ENCODE results near the gene ZNF750. TPM values are rescaled to one million over a fixed set of nuclear protein-coding genes. Genes with fewer than 3 reads are reported as not detected.
A peak's percentile ranks its signal among the peaks of the same experiment; 100 is the strongest.

ZNF750 gene
- total and polyA plus RNA-seq, 10 donors: 0.05 to 0.16 (median 0.13) TPM; not detected in 5

- H3K4me1 ChIP-seq: peaks cover 3 to 91% (median 55%) of the 10 kb centered on the region in 6 donors
- WGBS, 5 donors: 86 to 89% (median 87%) methylated on average over 37 to 41 of the region's 41 CpGs
Measured at GRCh38 chr17:82871776-82872561, 32.1 kb upstream of the ZNF750 start.

GRCh38 chr17:82871056-82871775, 31.4 kb upstream of the ZNF750 start:
- intact Hi-C loops (cut with DNase I; ENCODE audit: low total_unique reads): no loop called here

More at GRCh38 chr17:82871776-82872561, 32.1 kb upstream of the ZNF750 start:
- peaks cover 0 to 58% (median 23%) of the 10 kb centered on the region in 6 donors for H3K36me3 ChIP-seq
- no peaks in the 10 kb centered on the region for H3K27me3 ChIP-seq (replicated peaks in 1 of 7)
- DNase-seq: peak; percentile 76
- peak in 1 of 11 experiments; percentile 1 for TF ChIP-seq CTCF (IDR thresholded peaks at IDR 0.05 in 8 of 11, conservative IDR thresholded peaks at IDR 0.05 in 3 of 11)
- TF ChIP-seq POLR2A (IDR thresholded peaks at IDR 0.05): no peak
- TF ChIP-seq POLR2AphosphoS5 (IDR thresholded peaks at IDR 0.05): peak in 1 of 3 donors; percentile 18
- intact Hi-C loops (cut with DNase I; ENCODE audit: low total_unique reads): no loop called here
- H3K27ac ChIP-seq: peak overlapping the region in 6 of 8 donors; percentile 39 to 83 (median 70)
- H3K4me3 ChIP-seq: peak overlapping the region in 1 of 8 donors; percentile 41
- no peaks in the 10 kb centered on the region for H3K9me3 ChIP-seq

GRCh38 chr17:82870541-82870940, 30.7 kb upstream of the ZNF750 start:
- Histone ChIP-seq H3K27ac (peak overlapping the region in 5 of 8 donors; percentile 39 to 83 (median 77)), H3K4me1 (peaks cover 9 to 91% (median 58%) of the 10 kb centered on the region in 6 donors), H3K27me3 (replicated peaks in 1 of 7) (no peaks in the 10 kb centered on the region), H3K9me3 (no peaks in the 10 kb centered on the region), H3K4me3 (peak overlapping the region in 1 of 8 donors; percentile 41), H3K36me3 (peaks cover 0 to 63% (median 26%) of the 10 kb centered on the region in 6 donors)
- WGBS, 5 donors: 90 to 98% (median 95%) methylated on average over 14 of the region's 14 CpGs
- intact Hi-C loops (cut with DNase I; ENCODE audit: low total_unique reads): no loop called here
- TF ChIP-seq CTCF (IDR thresholded peaks at IDR 0.05 in 8 of 11, conservative IDR thresholded peaks at IDR 0.05 in 3 of 11): no peak
- no peak for TF ChIP-seq POLR2A (IDR thresholded peaks at IDR 0.05)
- TF ChIP-seq POLR2AphosphoS5 (IDR thresholded peaks at IDR 0.05): no peak
- peak; percentile 73 for DNase-seq

More at GRCh38 chr17:82871056-82871775, 31.4 kb upstream of the ZNF750 start:
- WGBS, 5 donors: 60 to 75% (median 66%) methylated on average over 30 to 31 of the region's 31 CpGs
- TF ChIP-seq POLR2A (IDR thresholded peaks at IDR 0.05) (no peak), CTCF (IDR thresholded peaks at IDR 0.05 in 8 of 11, conservative IDR thresholded peaks at IDR 0.05 in 3 of 11) (peak in 8 of 11 experiments; percentile 15 to 38 (median 28)), POLR2AphosphoS5 (IDR thresholded peaks at IDR 0.05) (peak; percentile 61 to 86 (median 74))
- Histone ChIP-seq H3K4me3 (peak overlapping the region in 1 of 8 donors; percentile 41), H3K4me1 (peaks cover 3 to 91% (median 55%) of the 10 kb centered on the region in 6 donors), H3K27me3 (replicated peaks in 1 of 7) (no peaks in the 10 kb centered on the region), H3K36me3 (peaks cover 0 to 65% (median 26%) of the 10 kb centered on the region in 6 donors), H3K27ac (peak overlapping the region in 6 of 8 donors; percentile 39 to 83 (median 70)), H3K9me3 (no peaks in the 10 kb centered on the region)
- DNase-seq: peak; percentile 89

Measured in spleen (tissue), 11 donors.